ENCODE data around the gene CMPK2. TPM values are rescaled to one million over a fixed set of nuclear protein-coding genes. Genes with fewer than 3 reads are reported as not detected.

Gene CMPK2
- total RNA-seq, 2 experiments from 2014 or later = 81.3 to 164 TPM

DNA sequence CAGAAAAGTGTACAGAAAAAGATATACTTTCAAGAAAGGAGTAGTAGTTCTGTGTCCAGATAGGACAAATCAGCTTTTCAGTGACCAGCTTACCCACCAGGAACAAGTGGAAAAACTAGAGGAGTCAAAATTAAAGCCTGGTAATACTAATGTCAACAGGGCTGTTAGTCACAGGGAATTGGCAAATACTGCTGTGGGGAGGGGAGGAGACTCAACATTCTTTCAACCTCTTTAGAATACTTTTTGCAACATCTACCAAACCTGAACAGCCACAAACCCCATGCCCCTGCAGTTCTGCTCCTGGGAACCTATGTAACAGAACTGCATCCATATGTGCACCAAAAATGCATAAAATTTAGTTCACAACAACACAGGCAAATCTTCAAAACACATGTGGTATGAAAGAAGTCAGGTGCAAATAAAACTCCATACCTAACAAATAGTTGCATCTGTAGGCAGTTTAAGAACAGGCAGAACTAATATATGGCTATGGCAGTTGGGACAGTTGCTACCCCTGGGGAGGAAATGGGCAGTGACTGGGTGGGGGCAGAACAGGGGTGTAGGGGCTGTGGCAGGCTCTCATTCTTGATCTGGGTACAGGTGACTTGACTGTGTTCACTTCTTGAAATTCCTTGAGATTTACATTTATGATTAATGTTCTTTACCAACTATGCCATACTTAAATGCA is 9.7 kb downstream of the CMPK2 start:
- Mint-ChIP-seq H3K4me3 (no peak overlapping the region), H3K9me3 (ENCODE audit: low read depth) (peaks cover 11% of the 10 kb centered on the region), H3K27me3 (no peaks in the 10 kb centered on the region), H3K4me1 (peaks cover 81% of the 10 kb centered on the region), H3K27ac (peak overlapping the region; percentile 46), H3K36me3 (peaks cover 91% of the 10 kb centered on the region)
- ATAC-seq (no peak), DNase-seq (no peak)
- CTCF ChIA-PET = interaction anchor here (0.7 kb wide), 1 partner anchor 9 kb away, joined by 3 read pairs; no protein-coding TSS in a partner anchor

DNA sequence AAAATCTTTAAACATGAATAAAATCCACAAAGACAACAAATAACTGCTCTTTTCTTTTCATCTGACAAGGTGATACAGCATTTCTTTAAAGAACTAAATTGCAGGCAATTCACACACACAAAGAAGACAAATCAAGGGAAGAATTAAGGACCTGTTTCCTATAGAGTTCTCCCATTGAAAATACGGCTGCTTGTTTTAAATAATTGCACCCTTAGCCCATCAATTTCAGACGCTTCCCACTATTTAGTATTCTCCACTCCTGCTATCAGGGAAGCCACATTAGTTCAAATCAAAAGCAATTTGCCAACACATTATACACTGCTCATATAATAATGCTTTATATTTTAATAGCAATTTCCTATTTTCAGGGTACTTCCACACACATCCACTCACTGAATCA is 11.3 kb downstream of the CMPK2 start:
- Mint-ChIP-seq H3K27me3 (no peaks in the 10 kb centered on the region), H3K36me3 (peaks cover 91% of the 10 kb centered on the region), H3K27ac (no peak overlapping the region), H3K4me3 (no peak overlapping the region), H3K4me1 (peaks cover 81% of the 10 kb centered on the region), H3K9me3 (ENCODE audit: low read depth) (peaks cover 6% of the 10 kb centered on the region)
- CTCF ChIA-PET = interaction anchor here (0.8 kb wide), 1 partner anchor 8 kb away, joined by 3 read pairs; no protein-coding TSS in a partner anchor
- DNase-seq (no peak), ATAC-seq (no peak)

DNA sequence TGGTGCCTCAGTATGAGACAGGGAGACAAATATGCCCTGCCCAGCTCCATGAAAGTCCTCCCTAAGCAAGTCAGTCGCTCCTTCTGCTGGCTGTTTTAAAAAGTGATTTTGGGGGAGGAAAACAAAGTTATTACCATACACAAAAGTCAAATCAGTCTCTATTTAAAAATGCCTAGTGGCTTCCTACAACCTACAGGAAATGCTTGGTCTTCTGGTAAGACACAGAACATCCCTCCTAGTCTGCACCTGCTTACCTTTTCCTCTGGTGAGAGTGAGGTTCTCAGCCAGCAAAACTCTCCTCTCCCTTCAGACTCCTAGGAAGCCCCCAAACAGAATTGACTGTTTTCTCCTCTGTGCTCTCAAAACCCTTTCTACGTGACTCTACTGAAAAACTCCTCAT is 13.5 kb downstream of the CMPK2 start:
- peaks cover 77% of the 10 kb centered on the region for H3K4me1 Mint-ChIP-seq
- CTCF ChIA-PET = no interaction called here
- ATAC-seq (no peak), DNase-seq (no peak)
- H3K4me3 Mint-ChIP-seq = no peak overlapping the region
- no peaks in the 10 kb centered on the region for H3K27me3 Mint-ChIP-seq
- H3K9me3 Mint-ChIP-seq (ENCODE audit: low read depth) = peaks cover 5% of the 10 kb centered on the region
- peak overlapping the region; percentile 64 for H3K27ac Mint-ChIP-seq
- H3K36me3 Mint-ChIP-seq = peaks cover 93% of the 10 kb centered on the region

DNA sequence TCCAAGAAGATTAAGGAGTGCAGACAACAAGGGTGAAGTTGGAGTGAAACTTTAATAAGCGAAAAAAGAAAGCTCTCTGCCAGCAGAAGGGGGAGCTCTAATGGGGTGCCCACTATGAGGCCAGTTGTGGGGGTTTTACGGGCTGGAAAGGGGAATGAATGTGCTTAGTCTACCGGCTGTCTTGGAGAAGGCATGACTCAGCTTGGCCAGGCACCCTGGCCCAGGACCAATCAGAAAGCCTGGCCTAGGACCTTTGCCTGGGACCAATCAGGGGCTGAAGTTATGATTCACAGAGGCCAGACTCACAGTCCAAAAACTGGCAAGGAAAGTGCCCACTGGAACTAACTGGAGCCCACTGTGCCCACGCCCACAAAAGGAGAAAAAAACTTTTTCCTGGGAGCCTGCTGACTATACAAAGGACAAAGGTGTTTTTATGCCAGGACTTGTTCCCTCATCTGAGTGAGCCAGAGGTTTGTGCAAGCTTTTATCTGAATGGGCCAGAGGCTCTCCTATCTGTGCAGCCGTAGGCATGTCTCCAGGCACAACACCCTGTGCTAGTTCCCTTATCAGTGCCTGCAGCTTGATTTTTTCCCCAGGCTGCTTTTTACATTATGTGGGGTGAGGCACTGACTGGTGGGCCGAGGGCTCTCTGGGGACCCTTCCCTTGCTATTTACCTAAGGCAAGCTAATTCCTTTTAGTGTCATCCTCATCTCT is 18.6 kb downstream of the CMPK2 start:
- DNase-seq (no peak), ATAC-seq (no peak)
- no peaks in the 10 kb centered on the region for H3K27me3 Mint-ChIP-seq
- CTCF ChIA-PET = interaction anchor here (1.3 to 2.0 kb wide), 3 partner anchors 18 to 197 kb away, joined by 3 to 10 read pairs (median 5); partner anchors contain the start of gene CMPK2
- no peak overlapping the region for H3K4me3 Mint-ChIP-seq
- peaks cover 84% of the 10 kb centered on the region for H3K36me3 Mint-ChIP-seq
- peaks cover 21% of the 10 kb centered on the region for H3K9me3 Mint-ChIP-seq (ENCODE audit: low read depth)
- no peak overlapping the region for H3K27ac Mint-ChIP-seq
- peaks cover 38% of the 10 kb centered on the region for H3K4me1 Mint-ChIP-seq

DNA sequence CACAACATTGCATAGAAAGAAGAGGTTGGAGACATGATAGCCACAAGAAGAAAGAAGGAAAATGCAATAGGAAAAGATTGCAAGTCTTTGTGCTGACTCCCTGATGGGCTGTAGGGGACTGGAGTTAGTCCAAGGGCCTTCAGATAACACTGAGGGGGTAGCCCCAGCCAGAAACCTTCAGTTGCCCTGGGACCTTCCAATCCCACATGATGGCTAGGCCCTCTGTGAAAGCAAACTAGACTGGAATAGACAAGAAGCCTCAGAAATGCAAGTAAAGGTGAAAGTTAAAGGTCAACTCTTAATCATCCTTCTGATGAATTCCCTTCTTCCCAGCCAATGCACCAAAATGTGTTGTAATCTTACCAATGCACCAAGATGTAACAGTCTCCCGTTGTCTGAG is 19.2 kb downstream of the CMPK2 start:
- H3K27ac Mint-ChIP-seq = no peak overlapping the region
- CTCF ChIA-PET = no interaction called here
- peaks cover 21% of the 10 kb centered on the region for H3K9me3 Mint-ChIP-seq (ENCODE audit: low read depth)
- H3K27me3 Mint-ChIP-seq = no peaks in the 10 kb centered on the region
- H3K4me1 Mint-ChIP-seq = peaks cover 33% of the 10 kb centered on the region
- ATAC-seq = no peak
- no peak for DNase-seq
- H3K36me3 Mint-ChIP-seq = peaks cover 82% of the 10 kb centered on the region
- no peak overlapping the region for H3K4me3 Mint-ChIP-seq

- peaks cover 21% of the 10 kb centered on the region for H3K9me3 Mint-ChIP-seq (ENCODE audit: low read depth)
- H3K27ac Mint-ChIP-seq = no peak overlapping the region
- DNase-seq = no peak
- peaks cover 79% of the 10 kb centered on the region for H3K36me3 Mint-ChIP-seq
- ATAC-seq = no peak
- H3K27me3 Mint-ChIP-seq = no peaks in the 10 kb centered on the region
- CTCF ChIA-PET = interaction anchor here (0.9 to 1.0 kb wide), 4 partner anchors 16 to 61 kb away, joined by 3 to 4 read pairs (median 3); no protein-coding TSS in a partner anchor
- H3K4me1 Mint-ChIP-seq = peaks cover 28% of the 10 kb centered on the region
- H3K4me3 Mint-ChIP-seq = no peak overlapping the region
Measured at GRCh38 chr2:6845903-6846302, 19.8 kb downstream of the CMPK2 start.

DNA sequence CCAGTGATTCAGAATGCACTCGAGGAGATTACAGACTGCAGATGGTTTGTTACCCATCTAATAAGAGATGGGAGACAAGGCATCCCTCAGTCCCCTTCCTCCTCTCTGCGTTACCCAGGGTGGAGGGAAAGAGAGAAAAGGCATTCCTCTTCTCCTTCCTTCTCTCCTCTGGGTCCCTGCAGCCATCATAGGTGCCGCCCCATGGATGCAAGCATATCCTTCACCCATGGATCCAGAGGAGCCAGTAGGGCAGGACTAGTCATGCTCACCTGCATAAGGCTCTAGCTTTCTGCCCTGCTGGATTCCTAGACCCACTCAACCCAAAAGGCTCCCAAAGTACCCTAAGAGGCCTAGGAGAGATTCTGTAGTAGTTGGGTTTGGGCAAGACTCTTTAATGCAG is 20.4 kb downstream of the CMPK2 start:
- CTCF ChIA-PET = interaction anchor here (0.9 to 1.0 kb wide), 4 partner anchors 17 to 62 kb away, joined by 3 to 4 read pairs (median 3); no protein-coding TSS in a partner anchor
- Mint-ChIP-seq H3K27ac (no peak overlapping the region), H3K4me3 (no peak overlapping the region), H3K4me1 (peaks cover 22% of the 10 kb centered on the region), H3K9me3 (ENCODE audit: low read depth) (peaks cover 21% of the 10 kb centered on the region), H3K36me3 (peaks cover 75% of the 10 kb centered on the region), H3K27me3 (no peaks in the 10 kb centered on the region)
- no peak for ATAC-seq
- no peak for DNase-seq

- H3K27me3 Mint-ChIP-seq = no peaks in the 10 kb centered on the region
- H3K4me1 Mint-ChIP-seq = peaks cover 1% of the 10 kb centered on the region
- peaks cover 70% of the 10 kb centered on the region for H3K36me3 Mint-ChIP-seq
- CTCF ChIA-PET = no interaction called here
- no peak overlapping the region for H3K4me3 Mint-ChIP-seq
- DNase-seq (no peak), ATAC-seq (no peak)
- H3K27ac Mint-ChIP-seq = no peak overlapping the region
- H3K9me3 Mint-ChIP-seq (ENCODE audit: low read depth) = peaks cover 16% of the 10 kb centered on the region
Measured at GRCh38 chr2:6841537-6842287, 24.0 kb downstream of the CMPK2 start.

- H3K27me3 Mint-ChIP-seq = no peaks in the 10 kb centered on the region
- no peak overlapping the region for H3K27ac Mint-ChIP-seq
- CTCF ChIA-PET = interaction anchor here (1.4 kb wide), 1 partner anchor 77 kb away, joined by 3 read pairs; no protein-coding TSS in a partner anchor
- H3K4me1 Mint-ChIP-seq = peaks cover 15% of the 10 kb centered on the region
- H3K4me3 Mint-ChIP-seq = no peak overlapping the region
- no peak for DNase-seq
- H3K36me3 Mint-ChIP-seq = peaks cover 67% of the 10 kb centered on the region
- no peak for ATAC-seq
- H3K9me3 Mint-ChIP-seq (ENCODE audit: low read depth) = peaks cover 8% of the 10 kb centered on the region
Measured at GRCh38 chr2:6838673-6839319, 26.9 kb downstream of the CMPK2 start.

DNA sequence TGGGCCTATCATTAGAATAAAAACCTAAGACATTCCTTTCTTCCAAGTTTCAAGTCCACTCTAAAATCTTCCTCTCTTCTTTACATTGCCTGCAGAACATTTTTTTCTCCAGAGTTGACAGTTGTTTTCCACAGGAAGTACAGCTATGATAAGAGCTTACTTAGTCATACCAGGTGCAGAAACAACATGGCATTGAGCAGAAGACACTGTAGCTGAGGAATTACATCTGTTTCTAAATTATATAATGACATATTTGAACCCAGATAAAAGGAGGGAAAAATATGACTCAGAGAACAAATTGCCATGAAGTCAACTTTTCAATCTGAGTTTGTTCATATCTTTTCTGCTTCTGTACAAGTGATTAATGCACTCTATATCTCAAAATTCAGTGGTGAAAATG is 30.2 kb downstream of the CMPK2 start:
- Mint-ChIP-seq H3K27me3 (no peaks in the 10 kb centered on the region), H3K4me3 (no peak overlapping the region), H3K36me3 (peaks cover 79% of the 10 kb centered on the region), H3K27ac (no peak overlapping the region), H3K4me1 (peaks cover 22% of the 10 kb centered on the region), H3K9me3 (ENCODE audit: low read depth) (peaks cover 23% of the 10 kb centered on the region)
- DNase-seq (no peak), ATAC-seq (peak; percentile 31)
- CTCF ChIA-PET = interaction anchor here (0.6 to 1.6 kb wide), 4 partner anchors 10 to 81 kb away, joined by 3 to 6 read pairs (median 4); no protein-coding TSS in a partner anchor

GRCh38 chr2:6834163-6834562 is 31.5 kb downstream of the CMPK2 start:
- Mint-ChIP-seq H3K27me3 (no peaks in the 10 kb centered on the region), H3K36me3 (peaks cover 76% of the 10 kb centered on the region), H3K4me1 (peaks cover 22% of the 10 kb centered on the region), H3K4me3 (no peak overlapping the region), H3K27ac (peak overlapping the region; percentile 2), H3K9me3 (ENCODE audit: low read depth) (peaks cover 24% of the 10 kb centered on the region)
- CTCF ChIA-PET = no interaction called here
- no peak for DNase-seq
- ATAC-seq = no peak

- peaks cover 73% of the 10 kb centered on the region for H3K36me3 Mint-ChIP-seq
- H3K4me1 Mint-ChIP-seq = peaks cover 22% of the 10 kb centered on the region
- peaks cover 24% of the 10 kb centered on the region for H3K9me3 Mint-ChIP-seq (ENCODE audit: low read depth)
- peak overlapping the region; percentile 65 for H3K4me3 Mint-ChIP-seq
- peak overlapping the region; percentile 91 for H3K27ac Mint-ChIP-seq
- CTCF ChIA-PET = no interaction called here
- no peak for DNase-seq
- ATAC-seq = peak; percentile 57
- no peaks in the 10 kb centered on the region for H3K27me3 Mint-ChIP-seq
Measured at GRCh38 chr2:6833300-6833604, 32.5 kb downstream of the CMPK2 start.
